SK-N-SH treated with all-trans-retinoic acid at 6 μM for 48 hours (cell line): Measurements from ENCODE around the gene GLRX5.

Experiments used
- ARNTL ChIP-seq: fragments of 450-650 bp; formaldehyde crosslinking; IDR thresholded peaks from 2 replicates; pipeline ENCODE4 v1.5.0; 2020; ENCODE audit warnings: low read depth, mild to moderate bottlenecking, moderate library complexity, borderline replicate concordance
- CREB5 ChIP-seq: fragments of 250-450 bp; sonication (Bioruptor Pico); IDR thresholded peaks from 2 replicates; pipeline ENCODE4 v1.5.1; 2020; ENCODE audit warnings: low read depth, mild to moderate bottlenecking, moderate library complexity
- RARB ChIP-seq: fragments of 250-450 bp; sonication (Bioruptor Pico); IDR thresholded peaks from 2 replicates; pipeline ENCODE4 v1.8.0; 2021; ENCODE audit warnings: mild to moderate bottlenecking, moderate library complexity
- SNAI2 ChIP-seq: fragments of 250-450 bp; sonication (Bioruptor Pico); IDR thresholded peaks from 2 replicates; pipeline ENCODE4 v1.5.0; 2020; ENCODE audit warnings: mild to moderate bottlenecking, moderate library complexity
- TCF4 ChIP-seq: fragments of 250-450 bp; sonication (Bioruptor Pico); IDR thresholded peaks from 2 replicates; pipeline ENCODE4 v1.8.0; 2021; ENCODE audit warnings: mild to moderate bottlenecking, moderate library complexity, borderline replicate concordance
- TOX ChIP-seq: fragments of 250-450 bp; sonication (Bioruptor Pico); IDR thresholded peaks from 2 replicates; pipeline ENCODE4 v1.8.0; 2021; ENCODE audit warnings: mild to moderate bottlenecking, moderate library complexity, borderline replicate concordance
- ZFP3 ChIP-seq: fragments of 250-450 bp; sonication (Bioruptor Pico); IDR thresholded peaks from 2 replicates; pipeline ENCODE4 v1.5.0; 2020; ENCODE audit warnings: mild to moderate bottlenecking, moderate library complexity
- ZNF70 ChIP-seq: fragments of 450-650 bp; formaldehyde crosslinking; IDR thresholded peaks from 2 replicates; pipeline ENCODE4 v1.5.0; 2020; ENCODE audit warnings: mild to moderate bottlenecking, moderate library complexity
- ZNF8 ChIP-seq: fragments of 450-650 bp; formaldehyde crosslinking; IDR thresholded peaks from 2 replicates; pipeline ENCODE4 v1.5.0; 2020; ENCODE audit warnings: mild to moderate bottlenecking, moderate library complexity

DNA sequence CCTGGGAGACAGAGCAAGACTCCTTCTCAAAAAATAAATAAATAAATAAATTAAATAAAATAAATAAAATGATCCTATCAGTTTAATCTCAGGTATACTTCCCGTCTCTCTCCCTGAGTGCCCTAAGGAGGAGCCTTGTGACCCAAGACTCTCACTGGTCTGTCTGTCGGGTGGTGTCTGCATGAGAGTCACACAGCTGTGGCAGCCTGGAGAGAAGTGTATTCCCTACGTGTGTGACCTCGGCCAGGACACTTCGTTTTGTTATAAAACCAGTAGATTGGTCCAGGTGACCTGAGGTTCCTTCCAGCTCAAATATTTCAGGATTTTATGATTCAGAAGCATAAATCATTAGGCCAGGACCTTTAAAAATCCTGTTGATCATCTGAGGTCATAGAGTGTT lies 23.2 kb upstream of the GLRX5 start:
- TF ChIP-seq RARB (CRISPR knock-in tag) (no peak), ZFP3 (CRISPR knock-in tag) (no peak), TOX (no peak), TCF4 (CRISPR knock-in tag) (no peak), ZNF8 (CRISPR knock-in tag) (no peak), ZNF70 (no peak), ARNTL (CRISPR knock-in tag) (no peak), CREB5 (no peak), SNAI2 (no peak)
